ENCODE measurements around the gene DIPK1B.

- TF ChIP-seq ZNF274 (IDR thresholded peaks at IDR 0.05; ENCODE audit: low read depth, low read length) (no peak), YY1 (IDR thresholded peaks at IDR 0.05; ENCODE audit: insufficient read depth, insufficient read length) (no peak), SUZ12 (IDR thresholded peaks at IDR 0.05; ENCODE audit: extremely low read depth, insufficient read depth, insufficient read length) (no peak)
Measured at GRCh38 chr9:136686534-136686793, 25.9 kb upstream of the DIPK1B start.
